ENCODE results near the gene TRPM2. TPM values are rescaled to one million over a fixed set of nuclear protein-coding genes. Genes with fewer than 3 reads are reported as not detected.

The TRPM2 gene
- total RNA-seq, 6 experiments from 2014 or later = 0.92 to 2.0 (median 1.2) TPM

DNA sequence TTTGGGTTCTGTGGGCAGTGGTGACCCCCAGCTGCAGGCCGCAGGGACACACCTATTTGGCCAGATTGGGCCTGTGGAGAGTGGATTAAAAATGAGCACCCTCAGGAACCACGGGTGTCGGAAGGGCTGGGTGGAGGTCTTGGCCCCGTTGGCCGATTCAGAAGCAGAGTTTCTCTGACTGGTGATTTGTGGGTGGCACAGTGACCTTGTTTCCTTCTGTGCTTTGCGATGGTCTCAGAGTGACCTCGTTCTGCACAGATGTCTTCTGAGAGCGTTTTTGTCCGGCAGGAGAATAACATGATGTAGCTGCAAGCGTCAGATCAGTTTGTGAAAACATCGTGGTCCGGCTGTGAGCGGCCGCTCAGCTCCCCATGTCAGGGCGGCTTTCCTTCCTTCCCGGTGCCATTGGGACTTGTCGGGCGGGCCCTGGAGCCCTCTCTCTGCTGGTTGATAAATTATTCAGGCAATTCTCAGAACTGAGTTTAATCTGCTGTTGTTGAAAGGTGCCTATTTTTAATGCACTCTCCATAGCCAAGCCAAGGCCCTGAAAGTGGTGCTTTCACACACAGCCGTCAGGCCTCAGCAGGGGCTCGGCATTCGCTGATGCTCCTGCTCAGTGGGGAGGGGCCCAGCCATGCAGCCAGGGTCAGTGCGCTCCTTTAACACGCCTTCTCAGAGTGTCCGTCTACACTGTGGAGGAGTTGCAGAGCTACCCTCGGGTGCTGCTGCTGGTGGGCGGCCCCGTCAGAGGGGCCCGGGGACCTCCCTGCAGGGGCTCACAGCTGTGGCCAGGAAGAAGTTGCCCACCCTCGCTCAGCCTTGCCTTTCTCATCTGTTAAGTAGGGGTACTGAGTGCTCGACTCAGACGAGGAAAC is 26.8 kb downstream of the TRPM2 start:
- TF ChIP-seq POLR2A (IDR thresholded peaks at IDR 0.05) = no peak
- TF ChIP-seq, protein P1, sequence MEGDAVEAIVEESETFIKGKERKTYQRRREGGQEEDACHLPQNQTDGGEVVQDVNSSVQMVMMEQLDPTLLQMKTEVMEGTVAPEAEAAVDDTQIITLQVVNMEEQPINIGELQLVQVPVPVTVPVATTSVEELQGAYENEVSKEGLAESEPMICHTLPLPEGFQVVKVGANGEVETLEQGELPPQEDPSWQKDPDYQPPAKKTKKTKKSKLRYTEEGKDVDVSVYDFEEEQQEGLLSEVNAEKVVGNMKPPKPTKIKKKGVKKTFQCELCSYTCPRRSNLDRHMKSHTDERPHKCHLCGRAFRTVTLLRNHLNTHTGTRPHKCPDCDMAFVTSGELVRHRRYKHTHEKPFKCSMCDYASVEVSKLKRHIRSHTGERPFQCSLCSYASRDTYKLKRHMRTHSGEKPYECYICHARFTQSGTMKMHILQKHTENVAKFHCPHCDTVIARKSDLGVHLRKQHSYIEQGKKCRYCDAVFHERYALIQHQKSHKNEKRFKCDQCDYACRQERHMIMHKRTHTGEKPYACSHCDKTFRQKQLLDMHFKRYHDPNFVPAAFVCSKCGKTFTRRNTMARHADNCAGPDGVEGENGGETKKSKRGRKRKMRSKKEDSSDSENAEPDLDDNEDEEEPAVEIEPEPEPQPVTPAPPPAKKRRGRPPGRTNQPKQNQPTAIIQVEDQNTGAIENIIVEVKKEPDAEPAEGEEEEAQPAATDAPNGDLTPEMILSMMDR (IDR thresholded peaks at IDR 0.05) = no peak
- Histone ChIP-seq H3K27ac (no peak overlapping the region), H3K27me3 (no peaks in the 10 kb centered on the region), H3K4me3 (no peak overlapping the region), H3K36me3 (no peaks in the 10 kb centered on the region), H3K9me3 (peaks cover 0 to 1% (median 0%) of the 10 kb centered on the region in 4 donors), H3K4me1 (no peaks in the 10 kb centered on the region)
- ATAC-seq (no peak), DNase-seq (peak in 2 of 3 donors; percentile 6 to 22)
- intact Hi-C loops (cut with DNase I) = no loop called here
- 77% methylated on average over 3 of the region's 31 CpGs for WGBS (ENCODE audit: insufficient coverage, low coverage, low lambda C conversion rate, missing lambda C conversion rate)

DNA sequence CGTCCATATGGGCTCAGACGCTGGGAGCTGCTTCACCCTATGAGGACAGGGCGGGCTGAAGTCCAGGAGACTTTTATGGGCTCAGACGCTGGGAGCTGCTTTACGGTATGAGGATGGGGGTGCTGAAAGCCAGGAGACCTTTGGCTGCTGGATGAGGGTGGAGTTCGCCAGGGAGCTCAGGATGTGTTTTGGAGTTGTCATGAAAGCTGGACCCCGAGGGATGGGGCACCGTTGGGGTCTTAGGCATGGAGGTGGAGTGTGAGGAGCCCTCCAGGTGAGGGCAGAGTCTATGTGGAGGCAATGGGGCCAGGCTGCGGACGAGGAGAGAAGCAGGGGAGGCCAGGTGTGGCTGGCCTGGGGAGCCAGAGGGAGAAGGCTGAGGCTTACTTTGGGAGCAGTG is 27.5 kb downstream of the TRPM2 start:
- 83% methylated on average over 6 of the region's 10 CpGs for WGBS (ENCODE audit: insufficient coverage, low coverage, low lambda C conversion rate, missing lambda C conversion rate)
- H3K27me3 ChIP-seq = no peaks in the 10 kb centered on the region
- intact Hi-C loops (cut with DNase I) = no loop called here
- H3K4me3 ChIP-seq = no peak overlapping the region
- H3K9me3 ChIP-seq = peaks cover 0 to 8% (median 0%) of the 10 kb centered on the region in 4 donors
- ATAC-seq (no peak), DNase-seq (peak in 1 of 3 donors; percentile 39)
- no peaks in the 10 kb centered on the region for H3K4me1 ChIP-seq
- no peak for TF ChIP-seq POLR2A (IDR thresholded peaks at IDR 0.05)
- TF ChIP-seq, protein P1 (IDR thresholded peaks at IDR 0.05) = no peak
- H3K36me3 ChIP-seq = no peaks in the 10 kb centered on the region
- H3K27ac ChIP-seq = no peak overlapping the region

DNA sequence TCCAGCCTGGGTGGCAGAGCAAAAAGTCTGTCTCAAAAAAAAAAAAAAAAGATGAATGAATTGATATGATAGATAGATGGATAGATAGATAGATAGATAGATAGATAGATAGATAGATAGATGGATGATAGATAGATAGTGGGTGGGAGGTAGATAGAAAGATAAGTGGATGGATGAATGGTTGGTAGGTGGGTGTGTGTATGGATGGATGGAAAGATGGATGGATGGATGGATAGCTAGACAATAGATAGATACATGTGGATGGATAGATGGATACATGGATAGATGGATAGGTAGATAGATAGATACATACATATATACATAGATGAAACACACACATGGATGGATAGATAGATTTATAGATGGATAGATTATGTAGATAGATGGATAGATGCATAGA is 28.5 kb downstream of the TRPM2 start:
- H3K9me3 ChIP-seq = peaks cover 0 to 8% (median 0%) of the 10 kb centered on the region in 4 donors
- H3K4me3 ChIP-seq = no peak overlapping the region
- no peak overlapping the region for H3K27ac ChIP-seq
- ATAC-seq = no peak
- no peak for DNase-seq
- H3K27me3 ChIP-seq = no peaks in the 10 kb centered on the region
- intact Hi-C loops (cut with DNase I) = no loop called here
- TF ChIP-seq POLR2A (IDR thresholded peaks at IDR 0.05) = no peak
- TF ChIP-seq, protein P1 (IDR thresholded peaks at IDR 0.05) = no peak
- H3K36me3 ChIP-seq = no peaks in the 10 kb centered on the region
- no peaks in the 10 kb centered on the region for H3K4me1 ChIP-seq

DNA sequence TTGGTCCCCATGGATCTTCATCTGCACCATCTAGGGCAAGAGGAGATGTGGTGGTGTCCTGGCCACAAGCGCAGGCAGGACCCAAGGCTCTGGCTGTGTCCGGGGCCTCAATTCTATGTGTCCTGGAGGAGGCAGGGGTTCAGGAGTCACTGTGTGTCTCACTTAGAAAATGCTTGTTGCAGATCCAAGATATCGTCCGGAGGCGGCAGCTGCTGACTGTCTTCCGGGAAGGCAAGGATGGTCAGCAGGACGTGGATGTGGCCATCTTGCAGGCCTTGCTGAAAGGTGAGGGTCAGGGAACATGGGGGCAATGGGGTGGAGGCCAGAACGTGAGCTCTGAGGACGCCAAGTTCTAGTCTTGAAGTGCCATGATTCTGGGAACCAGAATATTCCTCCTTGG is 29.1 kb downstream of the TRPM2 start:
- Histone ChIP-seq H3K4me3 (no peak overlapping the region), H3K36me3 (no peaks in the 10 kb centered on the region), H3K27ac (no peak overlapping the region), H3K9me3 (peaks cover 0 to 8% (median 2%) of the 10 kb centered on the region in 4 donors), H3K4me1 (no peaks in the 10 kb centered on the region), H3K27me3 (no peaks in the 10 kb centered on the region)
- ATAC-seq (no peak), DNase-seq (peak in 2 of 3 donors; percentile 22 to 29)
- intact Hi-C loops (cut with DNase I) = no loop called here
- TF ChIP-seq, protein P1 (IDR thresholded peaks at IDR 0.05) = no peak
- TF ChIP-seq POLR2A (IDR thresholded peaks at IDR 0.05) = no peak
- WGBS (ENCODE audit: insufficient coverage, low coverage, low lambda C conversion rate, missing lambda C conversion rate) = 93% methylated on average over 9 of the region's 9 CpGs
